Testis (tissue), 3 donors: ENCODE data around the gene PML. TPM values are rescaled to one million over a fixed set of nuclear protein-coding genes. Genes with fewer than 3 reads are reported as not detected.

ENCODE experiments used
- DNase-seq: peaks from one replicate; pipeline ENCODE4 v3.0.0-alpha.2; 2019
- H3K27ac ChIP-seq, 2 donors: fragments of 200-600 bp; sonication (generic); one replicate each; pipeline ENCODE4 v1.5.1; 2019
- H3K27me3 ChIP-seq: fragments of 200-600 bp; sonication (generic); one replicate; pipeline ENCODE4 v1.5.1; 2019
- H3K36me3 ChIP-seq: fragments of 200-600 bp; sonication (generic); one replicate; pipeline ENCODE4 v1.5.1; 2017; ENCODE audit warnings: low read depth; ENCODE audit errors: missing control alignments
- H3K4me1 ChIP-seq: fragments of 200-600 bp; sonication (generic); one replicate; pipeline ENCODE4 v1.5.1; 2019
- H3K4me3 ChIP-seq, 2 donors: fragments of 200-600 bp; sonication (generic); one replicate each; pipeline ENCODE4 v1.5.1; 2017 to 2019
- H3K9me3 ChIP-seq: fragments of 200-600 bp; sonication (generic); one replicate; pipeline ENCODE4 v1.5.1; 2017
- CTCF ChIP-seq, 3 experiments: fragments of 450-650 bp in 2 of 3; fragments of 200-600 bp in 1 of 3; sonication (generic) in 1 of 3; IDR thresholded peaks; one replicate each; pipeline ENCODE4 v1.5.1; 2016 to 2019; ENCODE audit warnings: antibody characterized with exemption in 3 of 3, mild to moderate bottlenecking in 2 of 3, moderate library complexity in 1 of 3
- POLR2A ChIP-seq: fragments of 450-650 bp; IDR thresholded peaks from one replicate; pipeline ENCODE4 v1.6.1; 2017; ENCODE audit warnings: antibody characterized with exemption, mild to moderate bottlenecking, moderate library complexity
- WGBS, 2 donors: methylation state at CpG; one replicate each; pipeline ENCODE4 v1.1.5; 2018; 5-methylcytosine and 5-hydroxymethylcytosine counted together
- intact Hi-C: fragments of 100-400 bp; cut with DNase I; formaldehyde crosslinking; loops from one replicate; pipeline ENCODE4 v1.15.1; 2023; ENCODE audit warnings: low total_unique reads
- polyA plus RNA-seq: library from polyadenylated mRNA; stranded (reverse); fragments of 350-450 nt; fragmentation: Illumina TruSeq; extraction: RNeasy Lipid Tissue Mini Kit (QIAGEN cat#74804); gene quantifications from one replicate; pipeline ENCODE4 v1.2.3, GENCODE V29; 2014; ENCODE audit warnings: low read depth, low replicate concordance; ENCODE audit not compliant: insufficient read depth
- total RNA-seq, 2 donors: library from RNA; depleted of rRNA; stranded (reverse); fragments of >200 nt; gene quantifications; one replicate each; pipeline ENCODE4 v1.2.3, GENCODE V29; 2016

Gene PML
- total and polyA plus RNA-seq, 3 donors from 2014 or later: 20.9 to 59.5 (median 53.9) TPM

- no peaks in the 10 kb centered on the region for H3K9me3 ChIP-seq
- intact Hi-C loops: no loop called here
- no peak for DNase-seq
- no peaks in the 10 kb centered on the region for H3K27me3 ChIP-seq
- H3K36me3 ChIP-seq: no peaks in the 10 kb centered on the region
- no peak overlapping the region for H3K27ac ChIP-seq
- H3K4me1 ChIP-seq: peaks cover 19% of the 10 kb centered on the region
- H3K4me3 ChIP-seq: no peak overlapping the region
- no peak for TF ChIP-seq POLR2A
- no peak for TF ChIP-seq CTCF (IDR thresholded peaks at IDR 0.05)
- WGBS, 2 donors: 76% methylated on average over 11 of the region's 27 CpGs; no CpG with 5 or more reads in 1 of the 2 donors
These were observed 3.5 kb downstream of the PML start for GRCh38 chr15:73997986-73998385.

DNA sequence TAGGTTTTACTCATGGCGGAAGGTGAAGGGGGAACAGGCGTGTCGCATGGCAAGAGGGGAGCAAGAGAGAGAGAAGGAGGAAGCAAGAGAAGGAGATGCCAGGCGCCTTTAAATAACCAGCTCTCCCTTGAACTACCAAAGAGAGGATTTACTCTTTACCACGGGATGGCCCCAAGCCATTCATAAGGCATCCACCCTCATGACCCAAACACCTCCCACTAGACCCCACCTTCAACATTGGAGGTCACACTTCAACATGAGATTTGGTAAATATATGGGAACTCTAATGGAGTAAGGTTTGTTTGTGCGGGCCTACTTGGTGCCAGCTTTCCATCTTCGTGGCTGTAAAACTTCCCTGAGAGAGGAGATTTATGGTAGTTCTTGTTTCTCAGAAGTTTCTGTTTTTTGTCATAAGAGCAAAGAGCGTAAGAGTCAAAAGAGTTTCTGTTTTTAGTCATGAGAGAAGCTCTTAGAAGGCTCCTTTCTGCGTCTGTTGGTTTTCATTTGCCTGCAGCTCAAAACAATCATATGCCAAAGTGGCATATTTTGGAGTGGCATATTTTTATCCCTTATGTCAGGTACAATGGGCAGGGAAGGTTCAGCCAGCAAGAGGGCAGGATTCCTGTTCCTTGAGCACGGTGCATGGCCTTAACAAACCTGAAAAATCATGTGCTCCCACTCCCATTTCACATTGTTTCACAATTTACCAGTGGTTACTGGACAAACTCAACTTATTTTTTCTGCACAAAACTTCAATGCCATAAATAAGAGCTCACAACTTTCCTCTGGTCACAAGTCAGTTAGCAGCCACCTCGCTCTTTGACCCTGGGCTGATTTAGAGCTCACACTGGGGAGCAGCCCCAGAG is 12.5 kb downstream of the PML start:
- Histone ChIP-seq H3K4me3 (no peak overlapping the region), H3K27ac (peak overlapping the region in 1 of 2 donors; percentile 6), H3K27me3 (no peaks in the 10 kb centered on the region), H3K9me3 (no peaks in the 10 kb centered on the region), H3K4me1 (peaks cover 12% of the 10 kb centered on the region), H3K36me3 (no peaks in the 10 kb centered on the region)
- intact Hi-C loops: no loop called here
- no peak for DNase-seq
- TF ChIP-seq POLR2A: no peak
- no peak for TF ChIP-seq CTCF (IDR thresholded peaks at IDR 0.05)
- WGBS, 2 donors: 75 to 84% methylated on average over 11 of the region's 11 CpGs

- 70 to 88% methylated on average over 5 of the region's 5 CpGs for WGBS, 2 donors
- no peak for TF ChIP-seq CTCF (IDR thresholded peaks at IDR 0.05)
- TF ChIP-seq POLR2A: no peak
- Histone ChIP-seq H3K27me3 (no peaks in the 10 kb centered on the region), H3K27ac (no peak overlapping the region), H3K36me3 (no peaks in the 10 kb centered on the region), H3K4me3 (no peak overlapping the region), H3K9me3 (no peaks in the 10 kb centered on the region), H3K4me1 (peaks cover 13% of the 10 kb centered on the region)
- intact Hi-C loops: no loop called here
- DNase-seq: no peak
These were observed 13.4 kb downstream of the PML start for GRCh38 chr15:74007820-74008371.

DNA sequence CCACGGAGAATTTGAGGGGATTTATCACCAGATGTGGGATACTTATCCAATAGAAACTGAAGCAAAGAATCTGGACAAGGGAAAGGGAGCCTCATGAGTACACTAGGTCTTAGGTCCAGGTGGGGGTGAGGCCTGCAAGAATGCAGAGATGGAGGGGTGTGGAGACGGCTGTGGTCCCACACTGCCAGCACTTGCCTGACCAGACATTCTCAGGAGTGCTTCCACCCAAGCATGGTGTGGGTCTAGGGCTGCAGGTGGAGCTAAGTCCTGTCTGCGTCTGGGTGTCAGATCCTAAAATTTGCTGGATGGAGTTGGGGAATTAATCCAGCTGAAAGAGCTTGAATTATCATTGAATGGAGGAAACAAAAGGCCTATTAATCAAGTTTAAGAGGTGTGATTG is 14.4 kb downstream of the PML start:
- Histone ChIP-seq H3K9me3 (no peaks in the 10 kb centered on the region), H3K27me3 (no peaks in the 10 kb centered on the region), H3K27ac (no peak overlapping the region), H3K36me3 (no peaks in the 10 kb centered on the region), H3K4me3 (no peak overlapping the region), H3K4me1 (peaks cover 13% of the 10 kb centered on the region)
- no peak for DNase-seq
- 70 to 86% methylated on average over 3 of the region's 3 CpGs for WGBS, 2 donors
- no peak for TF ChIP-seq CTCF (IDR thresholded peaks at IDR 0.05)
- no peak for TF ChIP-seq POLR2A
- intact Hi-C loops: no loop called here
